HG02798 (cell line): ENCODE results near the gene KIAA1755.

Source experiments
- ATAC-seq: cut with Tn5 transposase; IDR thresholded peaks from one replicate; pipeline ENCODE4 v1.9.1; 2021; ENCODE audit warnings: mild to moderate bottlenecking; ENCODE audit not compliant: unreplicated experiment, poor library complexity

Gene KIAA1755

DNA sequence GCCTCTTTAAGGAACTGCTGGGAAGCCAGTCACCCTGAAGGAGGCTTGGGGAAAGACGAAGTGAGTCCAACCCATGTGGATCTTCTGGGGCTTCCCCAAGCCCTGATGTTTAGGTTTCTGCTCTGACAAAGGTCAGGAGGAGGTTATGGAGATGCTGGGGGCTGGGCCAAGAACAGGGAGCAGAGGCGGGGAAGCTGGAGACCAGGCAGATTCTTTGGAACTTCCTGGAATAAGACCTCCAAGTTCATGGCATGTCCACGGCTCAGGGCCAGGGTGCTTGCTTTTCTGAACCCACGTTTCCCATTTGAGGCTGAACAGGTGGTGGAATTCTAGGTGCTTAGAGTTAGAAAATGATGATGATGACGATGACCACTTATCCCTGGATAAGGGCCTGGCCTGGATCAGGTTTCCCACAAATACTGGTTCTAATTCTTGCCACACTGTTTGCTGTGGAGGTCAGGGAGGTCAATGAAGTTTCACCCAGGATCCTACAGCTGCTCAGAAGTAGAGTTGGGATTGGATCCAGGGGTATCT, 65.5 kb downstream of the KIAA1755 start:
- no peak for ATAC-seq

DNA sequence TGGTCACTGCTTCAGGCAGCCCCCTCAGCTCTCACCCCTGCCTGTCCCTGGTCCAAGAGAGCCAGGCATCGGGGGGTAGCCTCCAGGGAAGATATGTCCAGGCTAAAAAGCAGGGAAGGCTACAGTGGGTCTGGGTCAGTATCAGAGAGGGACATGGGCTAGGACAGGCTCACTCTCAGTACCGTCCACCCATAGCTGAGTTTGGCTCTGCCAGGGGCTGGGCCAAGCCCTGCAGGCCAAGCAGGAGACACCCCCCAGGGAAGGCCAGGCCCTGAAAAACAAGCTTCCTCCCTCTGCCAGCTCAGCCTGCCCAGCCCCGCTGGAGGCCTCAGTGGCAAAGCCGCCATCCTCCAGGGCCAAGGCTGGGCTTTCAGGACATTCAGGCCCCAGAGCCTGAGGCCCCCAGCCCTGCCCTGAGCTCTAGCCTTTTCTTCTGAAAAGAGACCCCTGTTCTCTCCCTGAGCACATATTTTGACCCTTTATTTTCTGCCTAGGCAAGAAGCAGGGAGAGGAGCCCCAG, 66.9 kb downstream of the KIAA1755 start:
- no peak for ATAC-seq

DNA sequence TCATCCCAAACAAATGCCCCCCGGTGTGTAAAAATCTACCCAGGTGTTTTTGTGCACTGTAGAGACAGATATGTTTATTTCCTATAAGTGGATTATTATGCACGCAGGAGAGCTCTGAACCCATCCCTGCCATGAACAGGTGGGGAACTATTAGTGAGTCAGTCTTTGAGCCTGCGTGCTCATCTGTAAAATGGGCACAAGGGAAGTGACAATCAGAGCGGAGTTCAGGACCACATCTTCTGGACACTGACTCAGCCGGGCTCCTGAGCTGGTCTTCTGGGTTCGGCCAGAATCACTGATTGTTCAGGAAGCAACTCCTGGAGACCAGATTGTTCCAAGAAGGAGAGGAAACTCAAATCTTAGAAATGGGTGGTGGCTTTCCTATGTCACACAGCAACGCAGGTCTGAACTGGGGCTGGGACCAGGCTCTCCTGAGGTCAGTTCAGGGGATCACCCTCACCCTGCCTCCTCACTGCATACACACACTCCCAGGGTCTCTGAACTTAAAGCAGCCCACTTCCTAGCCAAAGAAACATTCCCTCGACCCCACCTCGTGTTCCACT, 68.1 kb downstream of the KIAA1755 start:
- ATAC-seq, result no peak

DNA sequence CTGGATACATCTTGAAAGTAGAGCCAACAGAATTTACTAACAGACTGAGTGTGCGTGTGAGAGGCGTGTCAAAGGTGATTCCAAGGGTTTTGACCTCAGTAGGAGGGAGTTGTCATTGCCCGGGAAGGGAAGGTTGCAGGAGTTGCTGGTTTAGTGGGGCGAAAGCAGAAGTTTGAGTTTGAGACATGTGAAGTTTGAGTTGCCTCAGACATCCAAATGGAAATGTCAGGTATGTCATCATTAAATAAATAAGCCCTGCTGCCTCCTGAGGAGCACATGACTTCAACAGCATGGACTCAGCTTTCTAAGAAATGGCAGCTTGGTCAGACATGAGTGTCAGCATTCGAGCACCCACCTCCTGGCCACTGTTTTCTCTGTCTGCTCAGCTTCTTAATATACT, 68.9 kb downstream of the KIAA1755 start:
- no peak for ATAC-seq

DNA sequence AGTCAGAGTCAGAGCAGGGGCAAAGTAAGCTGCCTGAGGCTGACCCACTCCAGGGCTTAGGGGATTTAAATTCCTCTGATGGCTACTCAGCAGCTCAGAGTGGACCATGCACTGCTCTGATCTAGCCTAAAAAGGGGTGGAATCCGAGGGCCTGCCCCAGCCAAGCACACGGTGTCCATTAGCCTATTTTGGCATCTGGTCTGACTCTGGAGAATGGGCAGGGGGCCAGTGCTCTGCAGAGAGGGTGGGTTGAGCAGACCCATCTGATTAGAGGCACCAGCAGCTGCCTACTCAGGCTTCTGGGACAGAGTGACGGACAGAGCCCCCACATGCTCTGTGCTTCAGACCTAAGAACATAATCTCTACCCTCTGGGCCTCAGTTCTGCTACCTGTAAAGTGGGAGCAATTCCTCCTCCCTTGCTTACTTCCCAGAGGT, 69.6 kb downstream of the KIAA1755 start:
- ATAC-seq, result no peak

DNA sequence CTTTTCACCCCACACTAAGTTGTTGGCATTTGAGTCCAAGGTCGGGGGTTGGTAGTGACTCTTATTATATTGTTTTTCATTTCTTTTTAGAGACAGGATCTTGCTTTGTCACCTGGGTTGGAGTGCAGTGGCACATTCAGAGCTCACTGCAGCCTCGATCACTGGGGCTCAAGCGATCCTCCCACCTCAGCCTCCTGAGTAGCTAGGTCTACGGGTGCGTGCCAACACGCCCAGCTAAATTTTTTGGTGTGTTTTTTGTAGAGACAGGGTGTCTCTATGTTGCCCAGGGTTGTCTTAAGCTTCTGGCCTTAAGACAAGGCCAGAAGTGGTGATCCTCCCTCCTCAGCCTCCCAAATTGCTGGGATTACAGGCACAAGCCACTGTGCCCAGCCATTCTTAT, 70.4 kb downstream of the KIAA1755 start:
- no peak for ATAC-seq

DNA sequence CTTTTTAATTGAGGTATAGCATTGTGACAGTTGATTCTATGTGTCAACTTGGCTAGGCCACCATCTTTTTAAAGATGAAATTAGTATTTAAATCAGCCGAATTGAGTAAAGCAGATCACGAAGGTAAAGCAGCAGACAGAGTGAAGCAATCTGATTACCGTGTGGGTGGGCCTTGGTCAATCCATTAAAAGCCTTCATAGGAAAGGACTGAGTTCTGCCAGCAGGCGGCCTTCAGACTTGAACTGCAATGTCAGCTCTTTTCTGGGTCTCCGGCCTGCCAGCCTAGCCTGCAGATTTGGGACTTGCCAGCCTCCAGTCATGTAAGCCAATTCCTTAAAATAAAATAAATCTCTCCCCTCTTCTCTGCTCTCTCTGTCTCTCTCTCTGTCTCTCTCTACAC, 73.0 kb downstream of the KIAA1755 start:
- ATAC-seq, result no peak

DNA sequence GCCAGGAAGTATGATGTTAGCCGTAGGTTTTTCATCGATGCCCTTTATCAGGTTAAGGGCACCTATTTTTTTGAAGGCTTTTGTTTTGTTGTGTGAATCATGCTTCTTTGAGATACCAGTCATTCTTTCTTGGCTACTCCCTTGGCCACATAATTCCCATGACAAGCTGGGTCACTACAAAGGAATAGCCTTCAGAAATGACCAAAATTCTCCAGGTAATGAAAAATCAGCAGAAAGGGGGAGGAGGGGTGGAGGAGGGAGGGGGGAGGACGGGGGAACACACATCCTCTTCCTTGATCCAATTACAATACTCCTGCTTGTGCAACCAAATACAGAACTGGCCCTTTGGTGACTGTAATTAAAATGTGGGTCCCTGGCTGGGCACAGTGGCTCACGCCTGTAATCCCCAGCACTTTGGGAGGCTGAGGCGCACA, 73.7 kb downstream of the KIAA1755 start:
- no peak for ATAC-seq

DNA sequence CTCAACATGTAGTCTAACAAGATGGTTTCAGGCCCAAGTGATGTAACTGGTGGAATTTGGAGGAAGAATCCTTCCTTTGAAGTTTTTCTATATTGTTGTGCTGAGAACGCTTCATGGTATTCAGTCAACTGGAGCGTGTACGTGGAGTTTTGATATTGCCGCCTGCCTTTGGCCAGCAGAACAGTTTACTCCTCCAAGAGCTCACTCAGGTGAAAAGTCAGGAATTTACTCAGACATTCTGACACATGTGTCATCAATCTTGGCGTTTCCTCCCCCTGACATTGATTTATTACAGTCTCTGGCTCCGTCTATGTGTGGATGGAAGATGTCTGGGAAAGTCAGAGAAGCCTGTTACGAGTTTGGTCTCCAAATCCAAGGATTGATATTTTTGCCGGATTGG, 76.4 kb downstream of the KIAA1755 start:
- no peak for ATAC-seq

DNA sequence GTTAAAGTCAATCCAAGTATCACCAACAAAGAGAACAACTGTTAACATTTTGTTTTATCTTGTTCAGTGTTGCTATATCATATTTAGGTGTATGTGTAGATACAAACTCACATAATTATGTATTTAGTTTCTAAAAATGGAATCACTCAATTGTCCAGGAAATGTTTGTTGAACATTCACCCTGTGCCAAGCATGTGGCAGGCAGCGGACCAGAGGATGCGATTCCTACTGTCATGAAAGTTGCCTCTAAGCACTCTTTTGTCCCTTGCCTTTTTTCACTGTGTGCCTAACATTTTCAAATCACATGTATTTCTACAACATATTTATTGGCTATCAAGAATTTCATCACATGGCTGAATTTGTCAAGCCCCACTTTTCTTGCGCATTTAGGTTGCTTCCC, 78.6 kb downstream of the KIAA1755 start:
- no peak for ATAC-seq

DNA sequence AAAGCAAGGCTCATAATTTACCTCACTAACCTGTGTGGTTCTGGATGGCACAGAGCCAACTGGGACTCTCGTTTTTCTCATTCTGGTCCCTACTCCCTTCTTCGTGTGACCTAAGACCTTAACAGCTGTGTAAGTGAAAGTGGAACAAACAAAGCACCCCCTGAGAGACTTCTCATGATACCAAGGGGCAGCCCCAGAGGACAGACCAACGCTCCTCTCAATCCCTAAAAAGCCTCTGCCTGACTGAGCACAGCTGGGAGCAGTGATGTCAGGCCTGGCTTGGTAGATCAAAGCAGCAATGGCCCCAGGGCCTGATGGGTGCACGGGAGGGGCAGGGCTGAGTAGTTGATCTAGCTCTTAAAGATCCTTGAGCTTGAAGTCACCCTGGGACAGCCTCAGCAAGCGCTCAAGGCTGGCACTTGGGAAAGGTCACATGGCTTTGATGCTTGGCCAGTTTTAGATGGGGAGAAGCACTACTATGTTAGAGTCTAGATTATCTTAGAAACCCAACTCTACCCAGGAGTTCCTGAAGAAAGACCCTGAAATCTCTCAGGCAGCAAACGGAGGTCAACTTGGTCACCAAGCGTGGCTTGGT, 79.2 kb downstream of the KIAA1755 start:
- no peak for ATAC-seq

DNA sequence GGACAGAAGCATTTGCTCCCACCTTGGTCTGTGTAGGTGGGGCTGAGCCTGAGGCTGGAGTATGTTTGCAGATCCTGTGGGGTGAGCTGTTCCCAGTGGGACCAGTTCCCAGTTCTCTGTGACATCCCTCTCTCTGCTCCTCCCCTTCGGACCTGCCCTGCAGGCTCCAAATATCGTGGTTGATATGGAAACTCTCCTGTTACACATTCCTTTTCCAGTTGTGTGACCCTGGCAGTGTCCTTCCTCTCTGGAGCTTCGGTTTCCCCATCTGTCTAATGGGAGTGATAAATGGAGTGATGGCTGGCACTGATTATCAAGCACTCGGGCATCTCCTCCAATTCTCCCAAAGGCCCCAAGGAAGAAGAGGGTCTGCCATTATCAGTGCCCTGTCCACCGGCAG, 79.8 kb downstream of the KIAA1755 start:
- no peak for ATAC-seq

DNA sequence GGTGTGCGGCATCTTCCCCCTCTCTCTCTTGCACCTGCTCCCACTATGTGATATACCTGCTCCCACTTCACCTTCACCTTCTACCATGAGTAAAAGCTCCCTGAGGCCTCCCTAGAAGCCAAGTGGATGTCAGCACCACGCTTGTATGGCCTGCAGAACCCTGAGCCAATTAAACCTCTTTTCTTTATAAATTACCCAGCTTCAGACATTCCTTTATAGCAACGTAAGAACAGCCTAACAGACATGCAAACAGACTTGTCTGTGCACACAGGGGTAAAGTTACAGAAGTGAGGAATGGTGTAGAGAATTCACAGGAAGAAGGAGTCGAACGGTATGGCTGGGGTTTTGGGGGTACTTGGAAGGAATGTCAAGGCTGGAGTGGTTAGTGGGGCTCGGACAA, 80.7 kb downstream of the KIAA1755 start:
- no peak for ATAC-seq

DNA sequence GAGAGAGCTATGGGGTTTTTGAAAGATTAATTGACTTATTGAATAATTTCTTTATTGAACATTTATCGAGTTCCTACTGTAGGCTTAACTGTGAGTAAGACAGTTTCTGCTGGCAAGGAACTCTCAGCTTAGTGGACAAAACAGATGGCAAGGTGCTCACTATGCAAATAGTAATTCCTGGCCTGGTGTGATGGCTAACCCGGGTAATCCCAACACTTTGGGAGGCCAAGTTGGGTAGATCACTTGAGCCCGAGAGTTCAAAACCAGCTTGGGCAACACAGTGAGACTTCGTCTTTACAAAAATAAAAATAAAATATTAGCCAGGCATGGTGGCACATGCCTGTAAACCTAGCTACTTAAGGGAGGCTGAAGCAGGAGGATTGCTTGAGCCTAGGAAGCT, 82.0 kb downstream of the KIAA1755 start:
- no peak for ATAC-seq

DNA sequence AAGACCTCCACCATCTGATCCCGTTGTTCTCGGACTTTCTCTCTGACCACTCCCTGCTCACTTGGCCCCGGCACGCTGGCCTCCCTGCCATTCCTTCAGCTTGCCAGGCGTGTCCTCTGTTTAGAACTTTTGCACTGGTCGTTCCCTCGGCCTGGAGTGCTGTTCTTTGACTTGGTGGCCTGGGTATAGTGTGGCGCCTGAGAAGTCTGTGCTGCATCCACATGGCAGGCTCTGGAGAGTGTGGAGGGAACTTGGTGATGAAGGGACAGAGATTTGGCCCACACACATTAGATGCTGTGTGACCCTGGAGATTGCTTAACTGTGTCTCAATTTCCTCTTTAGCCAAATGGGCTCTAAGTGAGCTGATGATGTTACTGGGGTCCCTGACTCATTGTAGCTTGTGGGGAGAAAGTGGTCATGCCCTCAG, 82.5 kb downstream of the KIAA1755 start:
- no peak for ATAC-seq

DNA sequence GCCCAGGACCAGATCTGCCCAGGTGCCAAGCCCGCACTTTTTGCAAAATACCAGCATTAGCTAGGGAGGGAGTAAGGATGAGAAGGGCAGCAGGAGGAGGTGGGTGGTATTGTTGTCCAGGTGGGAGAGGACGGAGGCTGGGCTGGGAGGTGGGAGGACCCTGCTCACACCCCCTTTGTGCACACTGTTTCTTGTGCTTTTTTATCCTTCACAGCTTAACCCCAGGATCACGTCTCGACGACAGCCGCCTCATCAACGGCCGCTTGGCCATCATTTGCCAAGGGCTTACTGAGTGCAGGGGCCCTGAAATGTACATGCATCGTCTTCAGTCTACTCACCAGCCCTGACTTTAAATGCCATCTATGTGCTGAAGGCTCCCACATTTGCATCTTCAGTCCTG, 83.3 kb downstream of the KIAA1755 start:
- no peak for ATAC-seq

DNA sequence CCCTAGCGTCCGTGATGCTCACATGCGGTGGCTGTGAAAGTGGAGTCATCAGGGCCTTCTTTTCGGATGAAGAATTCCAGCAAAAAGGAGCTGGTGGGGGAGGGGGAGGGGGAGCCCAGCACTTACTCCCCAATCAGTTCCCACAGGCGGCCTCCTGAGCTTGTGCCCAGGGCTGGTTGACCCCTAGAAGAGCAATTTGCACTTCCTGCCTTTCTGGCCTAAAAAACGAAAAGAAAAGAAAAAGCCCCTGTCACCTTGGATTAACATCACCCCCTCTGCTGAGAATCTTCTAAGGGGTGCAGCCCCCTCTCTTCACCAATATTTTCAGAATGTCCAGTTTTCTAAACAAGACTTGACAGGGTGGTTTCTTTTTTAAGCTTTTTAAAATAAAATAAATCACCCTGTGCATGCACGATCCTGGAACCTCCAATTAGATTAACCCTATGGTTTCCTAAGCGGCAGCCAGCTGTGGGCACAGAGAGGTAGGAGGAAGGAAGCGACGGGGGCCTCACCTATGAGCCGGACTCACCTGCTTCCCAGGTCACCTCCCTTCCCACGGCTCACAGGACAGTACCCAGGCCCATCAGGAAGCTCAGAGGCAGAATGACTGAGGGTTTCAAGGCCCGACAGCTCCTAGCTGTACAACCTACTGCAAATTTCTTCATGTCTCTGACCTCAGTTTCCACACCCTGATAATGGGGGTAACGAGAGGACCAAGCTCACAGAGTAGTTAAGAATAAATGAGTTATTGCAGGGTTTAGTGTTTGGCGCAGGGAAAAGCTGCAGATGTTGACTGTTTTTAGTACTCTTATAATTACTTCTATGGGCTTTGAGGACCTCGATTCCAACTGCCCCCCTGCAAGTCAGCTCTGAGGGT, 85.0 kb downstream of the KIAA1755 start:
- no peak for ATAC-seq

DNA sequence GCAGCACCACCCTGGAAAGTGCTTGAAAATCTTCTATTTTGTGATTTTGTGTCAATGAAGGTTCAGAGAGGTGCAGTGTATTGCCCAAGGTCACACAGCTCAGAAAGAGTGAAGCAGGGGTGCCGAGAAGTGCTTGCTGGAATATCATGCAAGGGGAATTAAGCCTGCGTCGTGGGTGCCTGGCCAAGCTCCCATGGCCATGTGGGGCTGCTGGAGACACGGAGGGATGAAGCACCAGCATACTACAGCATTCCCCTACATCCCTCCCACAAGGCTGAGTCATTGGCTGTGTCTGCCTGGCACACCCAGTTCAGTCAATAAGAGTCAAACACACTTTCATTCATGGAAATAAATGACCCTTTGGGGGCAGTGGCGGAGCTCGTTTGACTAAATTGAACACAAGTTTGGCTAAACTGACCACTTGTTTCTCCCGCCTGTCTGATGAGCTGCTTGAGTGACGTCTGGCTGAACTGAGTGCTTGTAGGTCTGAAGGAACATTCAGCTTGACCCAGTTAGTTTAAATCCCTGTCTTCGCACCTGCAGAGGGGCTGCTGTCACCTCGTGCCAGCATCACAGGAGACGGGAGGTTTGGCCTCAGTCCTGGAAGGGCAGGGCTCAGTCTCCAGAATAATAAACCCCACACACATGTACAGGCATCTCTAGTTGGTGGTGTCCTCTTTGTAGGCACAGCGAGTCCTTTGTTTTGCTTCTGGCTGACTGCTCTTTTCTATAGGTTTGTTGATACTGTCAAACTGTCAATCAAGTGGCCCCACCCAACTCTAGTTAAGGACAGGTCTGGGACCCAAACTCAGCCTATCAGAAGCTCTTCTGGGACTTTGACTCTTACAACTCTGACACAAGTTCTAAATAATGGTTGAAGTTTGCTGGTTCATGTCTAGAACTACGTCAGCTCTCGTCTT, 87.0 kb downstream of the KIAA1755 start:
- ATAC-seq, result no peak

DNA sequence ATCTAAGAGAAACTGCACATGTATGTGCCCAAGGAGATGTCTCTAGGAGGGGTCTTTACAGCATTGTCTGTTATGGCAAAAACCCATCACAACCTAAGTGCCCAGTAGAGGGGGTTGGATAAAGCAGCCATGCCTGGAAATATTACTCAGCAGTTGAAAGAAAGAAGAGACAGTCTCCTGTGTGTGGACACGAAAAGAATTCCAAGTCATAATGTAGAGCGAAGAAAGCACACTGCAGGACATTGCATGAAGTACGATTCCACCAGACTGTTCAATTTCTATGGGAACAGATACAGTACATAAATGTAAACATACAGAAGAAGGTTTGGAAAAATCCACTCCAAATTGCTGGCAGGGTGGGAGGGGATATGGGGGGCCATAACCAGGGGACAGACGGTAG, 88.1 kb downstream of the KIAA1755 start:
- ATAC-seq, result no peak

DNA sequence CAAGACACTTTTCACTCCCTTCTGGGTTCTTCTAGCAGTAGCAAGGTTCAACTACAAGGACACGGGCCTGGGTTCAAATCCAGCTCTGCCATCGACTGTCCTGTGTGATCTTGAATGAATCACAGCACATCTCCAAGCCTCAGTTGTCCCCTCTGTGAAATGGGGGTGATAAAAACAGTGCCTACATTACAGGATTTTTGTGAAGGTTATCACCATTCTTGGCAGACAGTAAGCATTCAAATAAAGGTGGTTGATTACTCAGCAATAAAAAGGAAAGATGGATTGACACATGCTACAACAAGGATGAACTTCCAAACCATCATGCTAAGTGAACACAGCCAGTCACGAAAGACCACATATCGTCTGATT, 88.9 kb downstream of the KIAA1755 start:
- ATAC-seq, result no peak
